ENCODE results near the gene INHBB.

DNA sequence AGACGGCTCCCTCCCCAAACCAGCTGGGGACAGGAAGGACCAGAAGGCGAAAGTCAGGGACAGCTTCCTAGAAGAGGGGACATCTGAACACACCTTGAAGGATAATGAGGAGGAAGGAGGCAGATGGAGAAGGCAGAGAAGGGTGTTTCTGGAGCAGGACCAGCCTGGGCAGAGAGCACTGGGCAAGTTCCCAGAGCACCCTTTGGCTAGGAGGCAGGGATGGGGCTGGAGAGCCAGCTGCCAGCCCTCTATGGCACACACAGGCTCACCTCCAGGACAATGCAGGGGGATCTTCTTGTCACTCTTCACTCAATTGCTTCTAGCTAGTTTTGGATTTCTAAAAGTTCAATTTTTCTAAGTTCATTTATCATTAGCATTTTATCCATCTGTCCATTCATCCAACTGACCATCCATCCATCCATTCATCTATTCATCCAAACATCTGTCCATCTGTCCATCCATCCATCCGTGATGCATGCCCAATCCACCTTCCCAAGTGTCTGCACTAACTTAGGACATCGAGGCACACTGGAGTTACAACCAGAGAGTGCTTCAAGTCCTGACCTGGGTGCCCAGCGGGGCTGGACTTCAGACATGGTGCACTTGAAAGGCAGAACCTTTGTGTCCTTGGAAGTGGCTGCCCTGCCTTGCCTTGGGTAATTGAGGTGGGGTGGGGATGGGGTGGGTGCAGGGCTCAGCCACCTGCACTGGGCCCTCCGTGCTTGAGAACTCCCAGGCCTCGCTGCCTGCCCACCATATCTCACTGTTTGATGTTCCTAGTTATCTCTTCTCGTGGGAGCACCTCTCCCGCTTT is 42.5 kb downstream of the INHBB start:
- no peak for TF ChIP-seq CTCF (IDR thresholded peaks at IDR 0.05 in 4 of 5, conservative IDR thresholded peaks at IDR 0.05 in 1 of 5)
- TF ChIP-seq POLR2A (IDR thresholded peaks at IDR 0.05), result no peak

Data from gastrocnemius medialis (tissue), 4 donors.